ENCODE results near the gene GNG2. TPM values are rescaled to one million over a fixed set of nuclear protein-coding genes. Genes with fewer than 3 reads are reported as not detected.

The GNG2 gene
- total and polyA plus RNA-seq, 2 donors from 2014 or later: 4.0 to 35.6 TPM

GRCh38 chr14:51942971-51943370 is 82.6 kb downstream of the GNG2 start:
- TF ChIP-seq CTCF (IDR thresholded peaks at IDR 0.05; ENCODE audit: borderline replicate concordance, extremely low read depth, insufficient read depth): no peak
- H3K27ac ChIP-seq (ENCODE audit: low read depth in 2 of 2, low read length in 2 of 2): no peak overlapping the region
- intact Hi-C loops (cut with DNase I): no loop called here
- no peak overlapping the region for H3K9ac ChIP-seq (ENCODE audit: low read length in 3 of 3)
- FAIRE-seq (no peak), DNase-seq (no peak)
- H3K4me3 ChIP-seq (ENCODE audit: low read length in 3 of 3): no peak overlapping the region
- no peaks in the 10 kb centered on the region for H3K4me1 ChIP-seq (ENCODE audit: control insufficient read depth in 2 of 3, insufficient read depth in 2 of 3, low read depth in 1 of 3, low read length in 3 of 3)
- no peaks in the 10 kb centered on the region for H3K27me3 ChIP-seq (ENCODE audit: control insufficient read depth, insufficient read depth, low read length)
- no peaks in the 10 kb centered on the region for H3K36me3 ChIP-seq (ENCODE audit: control insufficient read depth in 2 of 3, insufficient read depth in 3 of 3, low read length in 3 of 3)
- peaks cover 0 to 4% (median 3%) of the 10 kb centered on the region in 3 donors for H3K9me3 ChIP-seq (ENCODE audit: control insufficient read depth in 2 of 3, insufficient read depth in 1 of 3, low read length in 3 of 3)

GRCh38 chr14:51950007-51950406 is 89.6 kb downstream of the GNG2 start:
- Histone ChIP-seq H3K9me3 (ENCODE audit: control insufficient read depth in 2 of 3, insufficient read depth in 1 of 3, low read length in 3 of 3) (peaks cover 0 to 6% (median 4%) of the 10 kb centered on the region in 3 donors), H3K36me3 (ENCODE audit: control insufficient read depth in 2 of 3, insufficient read depth in 3 of 3, low read length in 3 of 3) (no peaks in the 10 kb centered on the region), H3K27ac (ENCODE audit: low read depth in 2 of 2, low read length in 2 of 2) (no peak overlapping the region), H3K9ac (ENCODE audit: low read length in 3 of 3) (no peak overlapping the region), H3K27me3 (ENCODE audit: control insufficient read depth, insufficient read depth, low read length) (no peaks in the 10 kb centered on the region), H3K4me1 (ENCODE audit: control insufficient read depth in 2 of 3, insufficient read depth in 2 of 3, low read depth in 1 of 3, low read length in 3 of 3) (no peaks in the 10 kb centered on the region), H3K4me3 (ENCODE audit: low read length in 3 of 3) (no peak overlapping the region)
- FAIRE-seq (no peak), DNase-seq (no peak)
- intact Hi-C loops (cut with DNase I): no loop called here
- no peak for TF ChIP-seq CTCF (IDR thresholded peaks at IDR 0.05; ENCODE audit: borderline replicate concordance, extremely low read depth, insufficient read depth)

- no peaks in the 10 kb centered on the region for H3K4me1 ChIP-seq (ENCODE audit: control insufficient read depth in 2 of 3, insufficient read depth in 2 of 3, low read depth in 1 of 3, low read length in 3 of 3)
Observed at GRCh38 chr14:51951656-51952055, 91.2 kb downstream of the GNG2 start.

More at GRCh38 chr14:51951656-51952055, 91.2 kb downstream of the GNG2 start:
- intact Hi-C loops (cut with DNase I): no loop called here
- TF ChIP-seq CTCF (IDR thresholded peaks at IDR 0.05; ENCODE audit: borderline replicate concordance, extremely low read depth, insufficient read depth): no peak
- no peak overlapping the region for H3K9ac ChIP-seq (ENCODE audit: low read length in 3 of 3)
- FAIRE-seq (no peak), DNase-seq (no peak)
- no peak overlapping the region for H3K27ac ChIP-seq (ENCODE audit: low read depth in 2 of 2, low read length in 2 of 2)
- H3K27me3 ChIP-seq (ENCODE audit: control insufficient read depth, insufficient read depth, low read length): no peaks in the 10 kb centered on the region
- no peak overlapping the region for H3K4me3 ChIP-seq (ENCODE audit: low read length in 3 of 3)
- no peaks in the 10 kb centered on the region for H3K36me3 ChIP-seq (ENCODE audit: control insufficient read depth in 2 of 3, insufficient read depth in 3 of 3, low read length in 3 of 3)
- H3K9me3 ChIP-seq (ENCODE audit: control insufficient read depth in 2 of 3, insufficient read depth in 1 of 3, low read length in 3 of 3): peaks cover 0 to 6% (median 4%) of the 10 kb centered on the region in 3 donors
